Esophagus squamous epithelium (tissue), 4 donors: ENCODE measurements around the gene OGFR.

Experiments used
- POLR2A ChIP-seq, 4 donors: fragments of 450-650 bp; IDR thresholded peaks; one replicate each; pipeline ENCODE4 v1.6.1; 2017; ENCODE audit warnings: antibody characterized with exemption in 4 of 4, mild to moderate bottlenecking in 4 of 4, moderate library complexity in 3 of 4
- TF ChIP-seq, protein P1 (sequence below), 6 experiments: fragments of 450-650 bp in 4 of 6; fragments of 200-600 bp in 2 of 6; sonication (generic) in 2 of 6; IDR thresholded peaks; one replicate each; pipeline ENCODE4 v1.5.1; 2016 to 2019; ENCODE audit warnings: antibody characterized with exemption in 6 of 6, mild to moderate bottlenecking in 4 of 6, moderate library complexity in 4 of 6

- TF ChIP-seq, protein P1, sequence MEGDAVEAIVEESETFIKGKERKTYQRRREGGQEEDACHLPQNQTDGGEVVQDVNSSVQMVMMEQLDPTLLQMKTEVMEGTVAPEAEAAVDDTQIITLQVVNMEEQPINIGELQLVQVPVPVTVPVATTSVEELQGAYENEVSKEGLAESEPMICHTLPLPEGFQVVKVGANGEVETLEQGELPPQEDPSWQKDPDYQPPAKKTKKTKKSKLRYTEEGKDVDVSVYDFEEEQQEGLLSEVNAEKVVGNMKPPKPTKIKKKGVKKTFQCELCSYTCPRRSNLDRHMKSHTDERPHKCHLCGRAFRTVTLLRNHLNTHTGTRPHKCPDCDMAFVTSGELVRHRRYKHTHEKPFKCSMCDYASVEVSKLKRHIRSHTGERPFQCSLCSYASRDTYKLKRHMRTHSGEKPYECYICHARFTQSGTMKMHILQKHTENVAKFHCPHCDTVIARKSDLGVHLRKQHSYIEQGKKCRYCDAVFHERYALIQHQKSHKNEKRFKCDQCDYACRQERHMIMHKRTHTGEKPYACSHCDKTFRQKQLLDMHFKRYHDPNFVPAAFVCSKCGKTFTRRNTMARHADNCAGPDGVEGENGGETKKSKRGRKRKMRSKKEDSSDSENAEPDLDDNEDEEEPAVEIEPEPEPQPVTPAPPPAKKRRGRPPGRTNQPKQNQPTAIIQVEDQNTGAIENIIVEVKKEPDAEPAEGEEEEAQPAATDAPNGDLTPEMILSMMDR (IDR thresholded peaks at IDR 0.05): no peak
- TF ChIP-seq POLR2A (IDR thresholded peaks at IDR 0.05): no peak
Observed at GRCh38 chr20:62792182-62792939, 12.3 kb upstream of the OGFR start.
